GM20000 (cell line): ENCODE data around the gene ARFGAP1.
"Not testable (repeated sequence)": the region's sequence is repeated elsewhere in the genome, so short reads cannot be mapped to it uniquely, and the experiment has no call there.

Experiments
- DNase-seq: peaks from one replicate; pipeline ENCODE4 v3.0.0; 2012; ENCODE audit warnings: low spot score
- CTCF ChIP-seq: IDR thresholded peaks from 2 replicates; pipeline ENCODE4 v1.5.1; 2012; ENCODE audit warnings: mild to moderate bottlenecking, control low read depth; ENCODE audit errors: extremely low read depth, missing control alignments

Gene ARFGAP1

GRCh38 chr20:63330940-63331339 lies 58.3 kb downstream of the ARFGAP1 start:
- TF ChIP-seq CTCF, result no peak
- no peak for DNase-seq

GRCh38 chr20:63331741-63332400 lies 59.3 kb downstream of the ARFGAP1 start:
- no peak for DNase-seq
- no peak for TF ChIP-seq CTCF

DNA sequence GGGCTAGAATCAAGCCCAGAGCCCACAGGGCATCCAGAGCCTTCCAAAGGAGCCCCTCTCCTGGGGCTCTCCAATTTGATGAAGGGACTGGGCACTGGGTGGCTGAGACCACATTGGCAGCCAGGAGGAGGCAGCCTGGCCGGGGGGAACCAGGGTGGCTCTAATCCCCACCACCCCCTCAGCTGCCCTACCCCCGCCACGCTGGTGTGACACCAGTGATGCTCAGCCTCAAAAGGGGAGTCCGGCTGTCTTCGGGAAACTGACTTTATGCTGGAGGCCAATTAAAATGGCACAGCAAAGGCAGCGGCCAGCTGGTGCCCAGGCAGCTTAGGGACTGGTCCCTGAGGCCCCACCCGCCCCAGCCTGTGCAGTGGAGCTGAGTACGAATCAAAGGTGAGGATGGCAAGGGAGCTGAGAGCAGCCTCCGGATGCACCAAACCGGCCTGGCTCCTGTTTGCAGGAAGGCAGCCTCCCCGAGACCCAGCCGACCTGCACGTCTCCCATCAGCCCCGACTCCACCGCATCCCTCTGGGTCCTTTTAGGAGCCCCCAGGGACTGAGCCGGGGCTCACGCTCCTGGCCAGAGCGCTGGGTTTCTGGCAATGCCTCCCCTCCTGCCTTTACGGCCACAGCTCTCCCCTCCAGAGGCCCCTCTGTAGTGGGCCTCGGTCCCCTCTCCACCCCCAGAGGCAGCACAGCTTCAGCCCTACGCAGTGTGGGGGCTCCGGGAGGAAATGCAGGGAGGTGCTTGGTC lies 60.1 kb downstream of the ARFGAP1 start:
- no peak for DNase-seq
- no peak for TF ChIP-seq CTCF

DNA sequence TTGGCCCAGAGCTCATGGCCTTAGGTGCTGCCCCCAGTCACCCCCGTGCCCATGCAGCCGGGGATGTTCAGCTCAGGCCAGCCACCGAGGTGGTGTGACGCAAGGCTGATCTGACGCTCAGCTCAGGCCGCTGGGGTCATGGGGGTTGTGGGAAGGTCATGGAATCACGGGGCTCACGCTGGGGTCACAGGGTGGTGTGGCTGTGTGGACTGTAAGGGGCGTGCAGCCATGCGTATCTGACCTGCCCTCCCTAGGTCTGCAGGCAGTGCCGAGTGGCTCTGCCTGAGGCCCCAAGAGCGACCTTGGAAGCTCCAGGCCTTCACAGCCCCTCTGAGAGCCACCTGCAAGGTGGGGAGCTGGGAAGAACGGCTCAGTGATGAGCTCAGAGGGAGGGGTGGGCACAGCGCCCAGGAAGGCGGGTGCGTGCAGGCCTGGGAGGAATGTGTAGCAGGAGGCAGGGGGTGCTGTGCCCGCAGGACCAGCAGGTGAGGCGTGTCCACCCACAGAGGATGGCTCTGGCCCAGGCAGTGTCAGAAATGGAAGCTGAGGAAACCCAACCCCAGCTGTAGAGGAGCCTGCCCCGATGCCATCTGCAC lies 60.7 kb downstream of the ARFGAP1 start:
- no peak for DNase-seq
- TF ChIP-seq CTCF, result no peak

GRCh38 chr20:63334356-63334755 lies 61.7 kb downstream of the ARFGAP1 start:
- no peak for DNase-seq
- TF ChIP-seq CTCF, result no peak

GRCh38 chr20:63335060-63335459 lies 62.4 kb downstream of the ARFGAP1 start:
- DNase-seq, result not testable (repeated sequence)

DNA sequence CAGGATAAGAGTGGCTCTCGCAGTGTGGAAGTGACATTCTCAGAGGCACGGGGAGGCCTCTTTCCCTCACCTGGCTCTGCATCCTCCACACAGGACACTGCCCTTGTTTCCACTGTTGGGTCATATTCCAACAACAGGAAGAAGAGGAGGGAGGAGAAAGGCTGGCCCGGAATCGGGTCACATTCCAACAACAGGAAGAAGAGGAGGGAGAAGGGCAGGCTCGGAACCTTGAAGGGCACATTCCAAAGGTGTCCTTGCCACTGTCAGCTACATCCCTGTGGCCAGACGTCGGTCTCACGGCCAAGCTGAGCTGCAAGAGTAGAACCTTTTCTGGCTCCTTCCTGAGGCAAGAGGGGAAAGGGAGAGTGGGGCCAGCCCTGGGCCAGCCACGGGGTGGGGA lies 63.1 kb downstream of the ARFGAP1 start:
- no peak for TF ChIP-seq CTCF
- no peak for DNase-seq
